HUES48 (cell line): Measurements from ENCODE around the gene JUND.

ENCODE experiments used
- H3K27ac ChIP-seq: one replicate; pipeline ENCODE4 v1.7.0; 2013; ENCODE audit warnings: low read depth, low read length, inconsistent platforms
- H3K27me3 ChIP-seq: 2 replicates; pipeline ENCODE4 v1.6.1; 2013; ENCODE audit warnings: mild to moderate bottlenecking, low read length; ENCODE audit not compliant: control insufficient read depth, insufficient read depth
- H3K36me3 ChIP-seq: 2 replicates; pipeline ENCODE4 v1.6.1; 2013; ENCODE audit warnings: low read length; ENCODE audit not compliant: control insufficient read depth, insufficient read depth
- H3K4me1 ChIP-seq: 2 replicates; pipeline ENCODE4 v1.6.1; 2013; ENCODE audit warnings: mild to moderate bottlenecking, low read length; ENCODE audit not compliant: control insufficient read depth, insufficient read depth
- H3K4me3 ChIP-seq: 2 replicates; pipeline ENCODE4 v1.5.1; 2013; ENCODE audit warnings: mild to moderate bottlenecking, low read depth, low read length
- H3K9ac ChIP-seq: 2 replicates; pipeline ENCODE4 v1.6.1; 2013; ENCODE audit warnings: mild to moderate bottlenecking, low read depth, low read length, moderate library complexity
- H3K9me3 ChIP-seq: 2 replicates; pipeline ENCODE4 v1.6.1; 2013; ENCODE audit warnings: low read length; ENCODE audit not compliant: control insufficient read depth, insufficient read depth

Gene JUND

DNA sequence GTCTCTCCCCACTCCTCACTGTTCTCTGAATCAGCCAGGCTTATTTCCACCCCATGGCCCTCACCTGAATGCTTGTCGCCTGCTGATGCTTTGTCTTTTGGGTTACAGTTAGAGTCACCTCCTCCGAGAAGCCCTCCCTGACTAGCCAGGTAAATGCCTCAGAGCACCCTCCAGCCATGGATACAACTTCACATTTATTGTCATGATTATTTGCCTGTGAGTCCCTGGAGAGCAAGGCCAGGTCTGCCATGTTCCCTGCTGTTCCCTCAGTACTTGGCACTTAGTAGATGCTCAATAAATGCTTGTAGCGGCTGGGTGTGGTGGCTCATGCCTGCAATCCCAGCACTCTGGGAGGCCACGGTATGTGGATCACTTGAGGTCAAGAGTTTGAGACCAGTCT, 51.5 kb downstream of the JUND start:
- Histone ChIP-seq H3K36me3 (no peaks in the 10 kb centered on the region), H3K4me3 (no peak overlapping the region), H3K9ac (no peak overlapping the region), H3K4me1 (peaks cover 29% of the 10 kb centered on the region), H3K27ac (no peak overlapping the region), H3K27me3 (peaks cover 23% of the 10 kb centered on the region), H3K9me3 (no peaks in the 10 kb centered on the region)
